GM21528 (cell line): Measurements from ENCODE around the gene SIPA1L3.
"Not testable (repeated sequence)": the region's sequence is repeated elsewhere in the genome, so short reads cannot be mapped to it uniquely, and the experiment has no call there.

Source experiments
- ATAC-seq: cut with Tn5 transposase; IDR thresholded peaks from one replicate; pipeline ENCODE4 v1.9.1; 2021; ENCODE audit warnings: mild to moderate bottlenecking, moderate library complexity; ENCODE audit not compliant: unreplicated experiment, low FRiP score

Gene SIPA1L3

GRCh38 chr19:37906869-37907734, at the start of gene SIPA1L3:
Gene SIPA1L3 (plus strand): TSS chr19:37907208. CDS start chr19:38081566, 174,358 bp downstream.
- peak; percentile 76 for ATAC-seq

GRCh38 chr19:37864501-37864900, 42.5 kb upstream of the SIPA1L3 start:
- ATAC-seq = no peak

GRCh38 chr19:37865930-37866329, 41.1 kb upstream of the SIPA1L3 start:
- ATAC-seq = not testable (repeated sequence)

GRCh38 chr19:37867831-37868230, 39.2 kb upstream of the SIPA1L3 start:
- no peak for ATAC-seq

GRCh38 chr19:37869766-37870340, 37.2 kb upstream of the SIPA1L3 start:
- no peak for ATAC-seq

- no peak for ATAC-seq
Observed at GRCh38 chr19:37872383-37872782, 34.6 kb upstream of the SIPA1L3 start.

- no peak for ATAC-seq
Observed at GRCh38 chr19:37874784-37875183, 32.2 kb upstream of the SIPA1L3 start.

- ATAC-seq = no peak
Observed at GRCh38 chr19:37876032-37876431, 31.0 kb upstream of the SIPA1L3 start.

- no peak for ATAC-seq
Observed at GRCh38 chr19:37877147-37877546, 29.9 kb upstream of the SIPA1L3 start.

- ATAC-seq = no peak
Observed at GRCh38 chr19:37885392-37885791, 21.6 kb upstream of the SIPA1L3 start.

GRCh38 chr19:37886571-37886970, 20.4 kb upstream of the SIPA1L3 start:
- ATAC-seq = no peak

GRCh38 chr19:37893845-37894575, 13.0 kb upstream of the SIPA1L3 start:
- ATAC-seq = no peak

GRCh38 chr19:37896180-37896579, 10.8 kb upstream of the SIPA1L3 start:
- ATAC-seq = no peak

- ATAC-seq = no peak
Observed at GRCh38 chr19:37899453-37899852, 7.6 kb upstream of the SIPA1L3 start.

GRCh38 chr19:37899966-37900365, 7.0 kb upstream of the SIPA1L3 start:
- ATAC-seq = no peak

GRCh38 chr19:37902668-37903067, 4.3 kb upstream of the SIPA1L3 start:
- ATAC-seq = no peak

- ATAC-seq = no peak
Observed at GRCh38 chr19:37903096-37903495, 3.9 kb upstream of the SIPA1L3 start.

- peak; percentile 24 for ATAC-seq
Observed at GRCh38 chr19:37905946-37906868, 801 bp upstream of the SIPA1L3 start, which contains the start of gene WDR87. Gene WDR87 (minus strand): TSS chr19:37906594. CDS start chr19:37898239, 8,355 bp downstream.

- no peak for ATAC-seq
Observed at GRCh38 chr19:37907735-37908455, 887 bp downstream of the SIPA1L3 start.
